ENCODE data around the gene LAMA3.
A peak's percentile ranks its signal among the peaks of the same experiment; 100 is the strongest.

LAMA3 gene

GRCh38 chr18:23689031-23689615 lies at the start of gene LAMA3:
Gene LAMA3 (plus strand): TSS chr18:23689453. CDS start chr18:23689684, 231 bp downstream.
- no peak for DNase-seq (ENCODE audit: low read depth)

- no peak for DNase-seq (ENCODE audit: low read depth)
Observed at GRCh38 chr18:23640052-23640451, 49.2 kb upstream of the LAMA3 start.

- DNase-seq (ENCODE audit: low read depth), result no peak
Observed at GRCh38 chr18:23641143-23641720, 48.0 kb upstream of the LAMA3 start.

- DNase-seq (ENCODE audit: low read depth), result no peak
Observed at GRCh38 chr18:23641937-23642666, 47.2 kb upstream of the LAMA3 start.

- no peak for DNase-seq (ENCODE audit: low read depth)
Observed at GRCh38 chr18:23643815-23644490, 45.3 kb upstream of the LAMA3 start.

GRCh38 chr18:23645568-23646175 lies 43.6 kb upstream of the LAMA3 start:
- no peak for DNase-seq (ENCODE audit: low read depth)

- no peak for DNase-seq (ENCODE audit: low read depth)
Observed at GRCh38 chr18:23646282-23646681, 43.0 kb upstream of the LAMA3 start.

- no peak for DNase-seq (ENCODE audit: low read depth)
Observed at GRCh38 chr18:23648456-23648855, 40.8 kb upstream of the LAMA3 start.

- DNase-seq (ENCODE audit: low read depth), result no peak
Observed at GRCh38 chr18:23648940-23649607, 40.2 kb upstream of the LAMA3 start.

GRCh38 chr18:23650968-23651927 lies 38.0 kb upstream of the LAMA3 start:
- no peak for DNase-seq (ENCODE audit: low read depth)

- DNase-seq (ENCODE audit: low read depth), result no peak
Observed at GRCh38 chr18:23652232-23652631, 37.0 kb upstream of the LAMA3 start.

GRCh38 chr18:23658285-23658684 lies 31.0 kb upstream of the LAMA3 start:
- no peak for DNase-seq (ENCODE audit: low read depth)

GRCh38 chr18:23661735-23662308 lies 27.4 kb upstream of the LAMA3 start:
- DNase-seq (ENCODE audit: low read depth), result no peak

GRCh38 chr18:23662309-23663263 lies 26.7 kb upstream of the LAMA3 start, which contains the start of gene ANKRD29:
Gene ANKRD29 (minus strand): TSS chr18:23662911. CDS start chr18:23662730, 181 bp downstream.
- peak; percentile 24 for DNase-seq (ENCODE audit: low read depth)

GRCh38 chr18:23664674-23665073 lies 24.6 kb upstream of the LAMA3 start:
- DNase-seq (ENCODE audit: low read depth), result no peak

GRCh38 chr18:23667114-23667513 lies 22.1 kb upstream of the LAMA3 start:
- DNase-seq (ENCODE audit: low read depth), result no peak

- DNase-seq (ENCODE audit: low read depth), result no peak
Observed at GRCh38 chr18:23668731-23669130, 20.5 kb upstream of the LAMA3 start.

- no peak for DNase-seq (ENCODE audit: low read depth)
Observed at GRCh38 chr18:23669202-23669766, 20.0 kb upstream of the LAMA3 start.
